KBM-7 (cell line): ENCODE measurements around the gene ACACA.

ENCODE experiments used
- DNase-seq: peaks from one replicate; pipeline ENCODE4 v3.0.0-alpha.2; 2015
- in situ Hi-C: fragments of 300-500 bp; cut with MboI; formaldehyde crosslinking; loops from 2 replicates; pipeline ENCODE4 v1.14.3; 2020; ENCODE audit warnings: low sequenced_read_pairs, low pct_unique_long_range_greater_than_20kb, mixed read lengths

The ACACA gene

GRCh38 chr17:37261286-37261685 is 145.3 kb downstream of the ACACA start:
- peak; percentile 25 for DNase-seq
- in situ Hi-C loops, result no loop called here

DNA sequence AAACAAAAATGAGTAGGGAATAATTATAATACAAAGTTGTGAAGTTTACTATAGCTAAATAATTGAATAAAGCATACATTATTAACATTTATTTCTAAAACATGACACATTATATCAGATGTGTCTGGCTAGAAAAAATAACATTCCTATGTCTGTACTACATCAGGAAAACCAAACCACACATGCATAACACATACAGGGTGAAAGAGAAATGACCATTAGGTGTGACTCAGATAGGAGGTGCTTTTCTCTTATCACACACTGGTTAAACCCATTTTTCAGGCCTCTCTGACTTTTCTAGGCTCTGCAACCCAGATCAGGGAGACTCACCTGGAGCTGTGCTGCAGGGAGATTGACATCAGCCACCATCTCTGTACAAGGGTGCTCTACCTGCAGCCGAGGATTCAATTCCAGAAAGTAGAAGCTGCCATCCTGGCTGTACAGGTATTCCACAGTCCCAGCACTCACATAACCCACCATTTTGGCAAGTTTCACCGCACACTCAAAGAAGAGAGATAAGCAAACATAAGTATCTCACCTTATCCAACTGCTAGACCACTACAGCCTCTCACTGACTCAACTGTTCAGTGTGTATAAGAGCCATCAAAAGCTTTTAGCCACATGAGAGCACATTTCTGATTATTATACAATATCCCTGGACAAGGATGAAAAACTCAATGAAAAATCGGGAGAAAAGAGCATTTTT is 147.5 kb downstream of the ACACA start:
- in situ Hi-C loops, result no loop called here
- no peak for DNase-seq

DNA sequence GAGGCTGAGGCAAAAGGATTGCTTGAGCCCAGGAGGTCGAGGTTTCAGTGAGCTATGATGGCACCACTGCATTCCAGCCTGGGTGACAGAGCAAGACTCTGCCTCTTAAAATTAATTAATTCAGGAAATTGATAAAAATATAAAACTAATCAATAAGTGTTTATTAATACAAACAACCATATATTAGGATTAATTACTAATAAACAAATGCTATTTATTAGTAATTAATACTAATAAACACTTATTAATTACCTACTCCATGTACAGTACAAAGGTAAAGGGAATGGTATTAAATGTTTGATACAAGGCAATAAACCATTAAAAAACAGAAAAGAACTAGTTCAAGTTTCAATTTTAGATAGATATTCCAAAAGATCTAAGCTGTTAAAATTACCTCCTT is 150.0 kb downstream of the ACACA start:
- DNase-seq, result no peak
- in situ Hi-C loops, result no loop called here

DNA sequence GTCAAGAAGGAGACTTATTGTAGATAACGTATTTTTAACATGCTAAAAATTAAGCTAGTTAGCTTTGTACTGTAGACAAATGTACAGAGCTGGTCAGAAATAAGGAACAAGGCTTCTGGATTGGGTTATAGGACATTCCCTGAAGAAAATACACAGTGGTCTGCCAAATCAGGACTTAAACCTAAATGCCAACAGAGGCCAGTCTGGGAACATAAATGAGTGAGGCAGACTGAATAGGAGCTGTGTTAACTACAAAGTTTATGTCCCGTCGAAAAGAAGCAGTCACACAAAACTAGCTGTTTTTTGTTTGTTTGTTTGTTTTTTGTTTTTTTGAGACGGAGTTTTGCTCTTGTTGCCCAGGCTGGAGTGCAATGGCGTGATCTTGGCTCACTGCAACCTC is 151.2 kb downstream of the ACACA start:
- in situ Hi-C loops, result no loop called here
- DNase-seq, result no peak

DNA sequence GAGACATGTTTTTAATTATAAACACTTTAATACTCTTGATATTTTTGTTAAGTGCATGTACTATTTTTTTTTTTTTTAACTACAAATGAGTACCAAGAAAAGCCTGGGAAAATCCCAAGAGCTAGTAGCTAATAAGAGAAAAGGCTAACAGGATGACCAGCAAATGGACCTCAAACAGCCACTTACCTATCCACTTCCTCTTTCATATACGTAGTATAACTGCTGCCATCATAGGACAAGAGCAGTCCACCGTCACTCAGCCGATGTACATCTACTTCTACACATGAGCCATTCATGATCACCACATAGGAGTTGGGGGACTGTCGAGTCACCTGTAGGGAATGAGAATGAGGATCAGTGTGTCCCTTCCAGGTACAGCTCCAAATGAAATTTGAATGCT is 158.8 kb downstream of the ACACA start:
- DNase-seq, result no peak
- in situ Hi-C loops, result loop anchor here (25.0 kb wide), 1 partner anchor 636 kb away; the partner anchor contains the start of gene MRM1

DNA sequence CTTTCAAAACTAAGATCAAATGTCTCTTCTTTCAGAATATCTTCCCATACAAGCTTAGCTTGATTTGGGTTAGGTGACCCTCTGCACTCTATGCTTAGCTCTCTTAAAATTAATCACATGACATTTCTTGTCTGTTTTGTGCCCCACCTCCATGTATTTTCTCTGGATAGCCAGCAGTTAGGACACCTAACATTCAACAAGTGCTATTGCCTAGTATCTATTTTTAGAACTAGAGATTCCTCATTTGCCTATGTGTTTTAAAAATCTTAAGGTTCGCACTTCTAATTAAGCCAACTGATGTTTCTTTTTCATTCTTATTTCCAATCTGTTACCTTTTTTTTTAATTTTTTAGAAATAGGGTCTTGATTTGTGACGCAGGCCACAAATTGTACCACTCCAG is 160.6 kb downstream of the ACACA start:
- in situ Hi-C loops, result loop anchor here (25.0 kb wide), 1 partner anchor 634 kb away; the partner anchor contains the start of gene MRM1
- DNase-seq, result no peak

- in situ Hi-C loops, result loop anchor here (25.0 kb wide), 1 partner anchor 628 kb away; the partner anchor contains the start of gene MRM1
- DNase-seq, result no peak
Observed at GRCh38 chr17:37240381-37240780, 166.3 kb downstream of the ACACA start.

GRCh38 chr17:37239690-37240334 is 166.8 kb downstream of the ACACA start:
- in situ Hi-C loops, result loop anchor here (25.0 kb wide), 1 partner anchor 628 kb away; the partner anchor contains the start of gene MRM1
- DNase-seq, result peak; percentile 39

- in situ Hi-C loops, result loop anchor here (25.0 kb wide), 1 partner anchor 622 kb away; the partner anchor contains the start of gene MRM1
- DNase-seq, result no peak
Observed at GRCh38 chr17:37234106-37234505, 172.5 kb downstream of the ACACA start.

GRCh38 chr17:37233036-37233435 is 173.6 kb downstream of the ACACA start:
- no peak for DNase-seq
- in situ Hi-C loops, result loop anchor here (25.0 kb wide), 1 partner anchor 621 kb away; the partner anchor contains the start of gene MRM1

GRCh38 chr17:37231887-37232286 is 174.7 kb downstream of the ACACA start:
- in situ Hi-C loops, result loop anchor here (25.0 kb wide), 1 partner anchor 620 kb away; the partner anchor contains the start of gene MRM1
- DNase-seq, result no peak

GRCh38 chr17:37230633-37231032 is 176.0 kb downstream of the ACACA start:
- in situ Hi-C loops, result loop anchor here (25.0 kb wide), 1 partner anchor 618 kb away; the partner anchor contains the start of gene MRM1
- DNase-seq, result no peak

DNA sequence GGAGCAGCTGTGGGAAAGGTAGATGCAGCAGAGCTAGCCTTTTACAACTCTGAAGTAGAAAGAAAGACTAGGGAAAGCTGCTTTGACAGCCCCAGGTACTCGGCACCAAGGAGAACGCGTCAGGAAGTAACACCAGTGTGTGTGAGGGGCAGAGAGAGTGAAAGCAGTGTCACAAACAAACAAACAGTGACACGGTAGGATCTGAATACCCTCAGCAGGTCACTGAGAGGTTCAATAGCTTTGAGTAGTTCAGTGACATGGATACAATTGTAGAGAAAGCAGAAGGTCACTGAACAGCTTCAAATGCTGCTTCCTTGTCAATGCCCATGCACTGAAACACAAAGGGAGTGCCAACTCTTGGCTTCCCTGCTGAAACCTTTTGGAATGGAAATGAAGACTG is 181.2 kb downstream of the ACACA start:
- DNase-seq, result no peak
- in situ Hi-C loops, result loop anchor here (25.0 kb wide), 1 partner anchor 613 kb away; the partner anchor contains the start of gene MRM1

- in situ Hi-C loops, result no loop called here
- DNase-seq, result no peak
Observed at GRCh38 chr17:37221865-37222264, 184.8 kb downstream of the ACACA start.

GRCh38 chr17:37220607-37220953 is 186.1 kb downstream of the ACACA start:
- peak; percentile 26 for DNase-seq
- in situ Hi-C loops, result no loop called here

DNA sequence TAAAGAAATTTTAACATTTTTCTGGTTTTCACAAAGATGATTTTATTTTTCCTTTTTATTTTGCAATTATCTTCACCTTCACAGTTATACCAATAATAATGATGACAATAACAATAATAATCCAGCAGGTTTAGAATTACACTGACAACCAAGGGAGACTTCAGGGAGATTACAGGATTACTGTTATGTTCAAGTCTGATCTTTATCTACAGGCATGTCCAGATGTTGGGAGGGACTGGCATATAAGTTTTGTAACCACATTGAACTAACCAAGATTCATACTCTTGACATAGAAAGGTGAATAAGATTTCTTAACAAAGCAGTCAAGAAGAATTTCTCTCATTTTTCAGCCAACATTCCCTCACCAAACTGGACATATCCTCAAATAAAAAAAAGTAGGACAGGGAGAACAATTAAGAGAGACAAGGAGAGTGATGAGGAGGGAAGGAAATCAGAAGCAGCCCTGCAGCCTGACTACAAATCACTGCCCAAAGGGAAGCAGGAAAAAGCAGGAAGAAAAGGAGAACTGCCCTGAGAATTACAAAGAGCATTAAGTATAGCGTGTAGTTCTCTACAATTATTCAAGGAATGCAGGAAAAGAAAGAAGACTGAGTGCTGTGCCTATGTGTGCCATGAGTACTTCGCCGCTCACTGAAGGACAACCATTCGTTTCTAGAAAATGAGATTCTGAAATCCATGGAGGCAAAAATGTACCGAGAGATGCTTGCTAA is 186.6 kb downstream of the ACACA start:
- no peak for DNase-seq
- in situ Hi-C loops, result no loop called here

DNA sequence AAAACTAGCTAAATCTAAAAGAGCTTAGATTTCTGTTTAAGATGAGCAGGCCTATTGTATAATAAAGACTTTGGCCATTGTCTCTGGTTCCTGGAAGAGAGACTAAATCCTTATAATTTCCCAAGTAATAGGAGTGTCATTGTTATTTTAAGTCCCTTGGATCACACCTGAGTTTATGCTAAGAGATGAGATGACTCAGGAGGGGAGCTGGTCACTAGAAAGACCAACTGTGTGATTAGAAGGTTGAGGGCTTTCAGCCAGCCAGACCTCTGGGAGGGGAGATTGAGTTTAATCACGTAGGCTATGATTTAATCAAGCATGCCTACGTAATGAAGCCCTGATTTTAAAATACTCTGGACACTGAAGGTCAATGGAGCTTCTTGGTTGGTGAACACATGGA is 187.8 kb downstream of the ACACA start:
- no peak for DNase-seq
- in situ Hi-C loops, result no loop called here

DNA sequence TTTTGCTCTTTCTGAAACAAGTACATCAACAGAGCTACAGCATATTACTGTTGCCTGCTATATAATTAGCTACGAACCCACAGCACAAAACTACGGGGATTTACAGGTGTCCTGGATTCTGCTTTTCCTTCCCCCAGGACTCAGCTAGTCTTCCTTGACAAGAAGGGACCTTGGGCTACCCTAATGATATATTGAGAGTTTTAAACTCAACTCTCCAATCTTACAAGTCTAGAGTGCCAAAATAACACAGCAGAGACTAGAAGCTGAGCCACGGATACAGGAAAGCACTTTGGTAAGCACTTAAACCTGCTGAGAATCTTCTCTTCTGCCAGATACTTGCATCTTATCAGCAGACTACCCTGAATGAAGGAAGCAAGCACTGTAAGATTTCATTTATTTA is 192.2 kb downstream of the ACACA start:
- in situ Hi-C loops, result no loop called here
- DNase-seq, result no peak

DNA sequence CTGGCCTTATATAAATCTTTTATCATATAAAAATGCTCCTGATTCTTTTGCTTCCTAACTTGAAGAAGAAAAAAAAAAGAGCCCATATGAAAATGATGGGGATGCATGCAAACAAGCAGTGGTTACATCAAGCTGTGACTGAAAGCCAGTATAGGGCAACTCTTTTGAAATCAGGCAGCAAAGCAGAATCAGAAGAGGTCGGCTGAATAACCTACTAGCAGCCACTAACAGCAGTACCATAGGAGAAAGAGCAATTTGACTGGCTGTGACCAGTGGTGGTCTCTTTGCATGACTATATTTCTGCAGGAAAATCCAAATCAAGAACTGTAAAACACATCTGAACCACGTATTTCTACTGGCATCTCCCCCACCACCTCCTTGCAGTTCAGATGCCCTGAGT is 192.7 kb downstream of the ACACA start:
- in situ Hi-C loops, result no loop called here
- DNase-seq, result no peak

GRCh38 chr17:37212179-37212578 is 194.5 kb downstream of the ACACA start:
- in situ Hi-C loops, result no loop called here
- DNase-seq, result no peak
